ENCODE results near the gene MYBPC2. TPM values are rescaled to one million over a fixed set of nuclear protein-coding genes. Genes with fewer than 3 reads are reported as not detected.

Gene MYBPC2
- total and polyA plus RNA-seq, 7 donors = 0.95 TPM; not detected in 6

DNA sequence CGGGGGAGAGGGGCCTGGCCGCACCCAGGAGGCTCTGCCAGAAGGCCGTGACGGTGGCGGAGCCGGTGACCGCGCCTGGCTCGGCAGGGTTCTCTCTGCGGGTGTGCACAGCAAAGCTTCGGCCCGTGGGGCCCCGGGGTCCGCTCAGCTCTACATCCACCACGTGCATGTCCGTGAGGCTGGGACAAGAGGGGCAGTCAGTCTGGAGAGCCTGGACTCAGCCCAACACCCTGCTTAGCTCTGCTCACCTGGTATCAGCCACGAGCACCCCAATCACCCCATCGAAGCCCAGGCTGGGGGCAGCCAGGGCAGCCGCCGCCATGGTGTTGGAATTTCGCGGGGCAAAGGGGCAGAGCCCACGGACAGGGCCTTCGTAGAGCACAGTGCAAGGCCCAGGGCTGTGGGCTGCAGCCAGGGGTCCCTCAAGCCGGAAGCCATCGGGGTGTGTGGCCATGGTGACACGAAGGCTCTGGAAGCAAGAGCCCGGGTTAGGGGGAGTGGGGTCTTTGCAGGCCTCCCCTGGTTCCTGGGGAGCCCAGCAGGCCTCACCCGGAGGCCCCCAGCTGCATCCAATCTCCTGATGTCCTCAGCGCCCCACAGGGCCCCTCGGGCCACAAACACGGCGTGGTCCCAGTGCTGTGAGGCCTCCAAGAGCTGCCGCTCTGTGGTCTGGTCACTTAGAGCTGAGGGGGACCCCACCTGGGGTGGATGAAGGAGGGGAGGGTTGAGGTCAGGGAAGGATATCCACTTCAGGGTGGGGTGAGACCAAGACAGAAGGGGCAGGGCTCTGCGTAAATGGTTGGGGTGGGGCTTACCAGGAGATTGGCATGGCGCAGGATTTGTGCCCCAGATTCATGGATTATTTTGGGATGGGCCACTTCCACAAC, 79.7 kb downstream of the MYBPC2 start:
- peak overlapping the region in 1 of 4 donors; percentile 88 for H3K4me3 ChIP-seq
- 83 to 91% methylated on average over 36 of the region's 36 CpGs for WGBS, 2 donors
- intact Hi-C loops (cut with DNase I) = loop anchor here (10.0 kb wide), 1 partner anchor 212 kb away; the partner anchor contains the start of gene CLEC11A

DNA sequence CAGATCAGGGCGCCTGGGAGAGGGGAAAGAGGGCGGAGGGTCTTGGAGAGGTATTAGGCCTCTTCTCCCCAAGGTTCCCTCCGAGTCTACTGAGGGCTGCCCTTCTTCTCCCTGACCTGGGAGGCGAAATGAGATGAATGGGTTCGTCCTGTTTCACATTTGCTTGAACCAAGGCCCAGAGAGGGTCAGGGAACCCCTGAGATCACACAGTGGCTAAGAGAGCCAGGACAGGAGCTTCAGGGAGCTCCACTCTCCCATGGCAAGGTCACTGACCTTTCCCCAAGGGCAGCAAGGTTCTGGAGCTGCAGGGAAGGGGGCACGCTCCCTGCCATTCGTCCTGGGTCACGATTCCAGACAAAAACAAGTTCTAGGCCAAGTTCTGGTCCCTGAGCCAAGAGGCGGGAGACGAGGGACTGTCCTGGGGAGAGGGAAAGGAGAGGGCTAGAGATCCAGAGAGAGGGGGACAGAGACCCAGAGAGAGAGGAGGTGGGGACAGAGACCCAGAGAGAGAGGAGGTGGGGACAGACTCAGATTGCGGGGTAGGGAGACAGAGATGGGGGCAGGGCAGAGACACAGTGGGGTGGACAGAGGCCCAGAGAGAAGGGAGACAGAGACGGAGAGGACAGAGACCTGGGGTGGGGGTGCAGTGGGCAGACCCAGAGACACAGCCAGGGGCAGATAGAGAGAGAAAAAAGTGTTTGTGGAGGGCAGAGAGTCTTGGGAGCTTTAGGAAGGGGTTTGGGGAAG, 80.5 kb downstream of the MYBPC2 start:
- intact Hi-C loops (cut with DNase I) = loop anchor here (10.0 kb wide), 1 partner anchor 212 kb away; the partner anchor contains the start of gene CLEC11A
- Histone ChIP-seq H3K9me3 (no peaks in the 10 kb centered on the region), H3K36me3 (no peaks in the 10 kb centered on the region), H3K27ac (no peak overlapping the region), H3K4me3 (no peak overlapping the region), H3K27me3 (peaks cover 0 to 14% (median 0%) of the 10 kb centered on the region in 3 donors), H3K4me1 (peaks cover 0 to 15% (median 9%) of the 10 kb centered on the region in 4 donors)
- 44 to 74% methylated on average over 12 of the region's 12 CpGs for WGBS, 2 donors
- DNase-seq = no peak
- TF ChIP-seq, protein P1, sequence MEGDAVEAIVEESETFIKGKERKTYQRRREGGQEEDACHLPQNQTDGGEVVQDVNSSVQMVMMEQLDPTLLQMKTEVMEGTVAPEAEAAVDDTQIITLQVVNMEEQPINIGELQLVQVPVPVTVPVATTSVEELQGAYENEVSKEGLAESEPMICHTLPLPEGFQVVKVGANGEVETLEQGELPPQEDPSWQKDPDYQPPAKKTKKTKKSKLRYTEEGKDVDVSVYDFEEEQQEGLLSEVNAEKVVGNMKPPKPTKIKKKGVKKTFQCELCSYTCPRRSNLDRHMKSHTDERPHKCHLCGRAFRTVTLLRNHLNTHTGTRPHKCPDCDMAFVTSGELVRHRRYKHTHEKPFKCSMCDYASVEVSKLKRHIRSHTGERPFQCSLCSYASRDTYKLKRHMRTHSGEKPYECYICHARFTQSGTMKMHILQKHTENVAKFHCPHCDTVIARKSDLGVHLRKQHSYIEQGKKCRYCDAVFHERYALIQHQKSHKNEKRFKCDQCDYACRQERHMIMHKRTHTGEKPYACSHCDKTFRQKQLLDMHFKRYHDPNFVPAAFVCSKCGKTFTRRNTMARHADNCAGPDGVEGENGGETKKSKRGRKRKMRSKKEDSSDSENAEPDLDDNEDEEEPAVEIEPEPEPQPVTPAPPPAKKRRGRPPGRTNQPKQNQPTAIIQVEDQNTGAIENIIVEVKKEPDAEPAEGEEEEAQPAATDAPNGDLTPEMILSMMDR (IDR thresholded peaks at IDR 0.05) = no peak
- TF ChIP-seq EP300 (IDR thresholded peaks at IDR 0.05) = no peak
- TF ChIP-seq POLR2AphosphoS5 (IDR thresholded peaks at IDR 0.05) = no peak
- TF ChIP-seq POLR2A (IDR thresholded peaks at IDR 0.05) = no peak

More for the DNA sequence above, 79.7 kb downstream of the MYBPC2 start:
- Histone ChIP-seq H3K27ac (peak overlapping the region in 2 of 4 donors; percentile 76 to 77), H3K4me1 (peaks cover 0 to 15% (median 9%) of the 10 kb centered on the region in 4 donors), H3K9me3 (no peaks in the 10 kb centered on the region), H3K36me3 (no peaks in the 10 kb centered on the region), H3K27me3 (peaks cover 0 to 14% (median 0%) of the 10 kb centered on the region in 3 donors)
- DNase-seq = no peak
- TF ChIP-seq POLR2AphosphoS5 (IDR thresholded peaks at IDR 0.05) = no peak
- TF ChIP-seq EP300 (IDR thresholded peaks at IDR 0.05) = no peak
- no peak for TF ChIP-seq POLR2A (IDR thresholded peaks at IDR 0.05)
- TF ChIP-seq, protein P1 (IDR thresholded peaks at IDR 0.05) = no peak

DNA sequence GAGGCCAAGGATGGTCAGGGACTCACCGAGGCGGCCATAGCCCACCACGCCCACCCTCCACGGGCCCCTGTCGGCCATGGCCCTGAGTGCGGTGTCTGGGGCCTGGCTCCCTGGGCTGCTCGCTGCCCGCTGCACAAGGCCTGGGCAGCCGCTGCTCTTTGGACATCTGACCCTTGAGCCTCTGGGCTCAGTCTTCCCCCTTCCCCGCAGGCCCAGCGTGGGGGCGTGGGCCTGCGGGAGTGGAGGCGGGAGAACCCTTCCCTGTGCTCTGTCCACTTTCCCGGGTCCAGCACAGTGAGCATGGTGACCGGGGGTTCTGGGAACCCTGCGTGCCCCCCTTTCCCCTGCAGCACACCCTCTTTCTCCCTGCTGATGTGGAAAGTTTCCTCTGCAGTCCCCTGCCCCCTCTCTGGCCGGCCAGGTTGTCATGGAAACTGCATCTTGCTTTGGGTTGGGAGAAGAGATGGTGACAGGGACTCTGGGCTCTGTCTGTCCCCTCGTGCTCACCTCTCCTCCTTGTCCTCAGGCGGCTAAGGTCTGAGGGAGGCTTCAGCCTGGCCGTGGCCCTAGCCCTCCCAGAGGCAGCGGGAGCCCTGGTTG, 81.2 kb downstream of the MYBPC2 start, which contains the start of gene ASPDH:
TSS of gene ASPDH (minus strand) at position 168 of the 600 bp plus-strand sequence. CDS start at position 78, 90 bp downstream.
- DNase-seq = no peak
- WGBS, 2 donors = 30 to 58% methylated on average over 22 of the region's 22 CpGs
- peaks cover 0 to 14% (median 0%) of the 10 kb centered on the region in 3 donors for H3K27me3 ChIP-seq
- TF ChIP-seq, protein P1 (IDR thresholded peaks at IDR 0.05) = no peak
- TF ChIP-seq POLR2A (IDR thresholded peaks at IDR 0.05) = no peak
- no peak for TF ChIP-seq EP300 (IDR thresholded peaks at IDR 0.05)
- TF ChIP-seq POLR2AphosphoS5 (IDR thresholded peaks at IDR 0.05) = no peak
- intact Hi-C loops (cut with DNase I) = loop anchor here (10.0 kb wide), 1 partner anchor 211 kb away; the partner anchor contains the start of gene CLEC11A
- no peak within 1 kb of the TSS for H3K27ac ChIP-seq
- peaks cover 0 to 15% (median 9%) of the 10 kb centered on the region in 4 donors for H3K4me1 ChIP-seq
- no peaks in the 10 kb centered on the region for H3K9me3 ChIP-seq
- H3K36me3 ChIP-seq = no peaks in the 10 kb centered on the region
- no peak within 1 kb of the TSS for H3K4me3 ChIP-seq

Data from sigmoid colon (tissue), 7 donors.